ENCODE measurements around the gene C16orf86. TPM values are rescaled to one million over a fixed set of nuclear protein-coding genes. Genes with fewer than 3 reads are reported as not detected.

The C16orf86 gene
- total RNA-seq, 4 donors from 2014 or later, result 3.6 to 12.9 (median 5.0) TPM

- Histone ChIP-seq H3K27me3 (no peaks in the 10 kb centered on the region), H3K4me3 (no peak overlapping the region), H3K27ac (no peak overlapping the region), H3K36me3 (peaks cover 0 to 8% of the 10 kb centered on the region in 2 donors), H3K4me1 (no peaks in the 10 kb centered on the region), H3K9me3 (peaks cover 0 to 6% (median 0%) of the 10 kb centered on the region in 3 donors)
- ATAC-seq, result no peak
- WGBS, 2 donors (ENCODE audit: low coverage in 1 of 2), result 92 to 93% methylated on average over 5 of the region's 5 CpGs
- TF ChIP-seq POLR2AphosphoS5 (IDR thresholded peaks at IDR 0.05), result no peak
- TF ChIP-seq CTCF (IDR thresholded peaks at IDR 0.05), result no peak
- no peak for TF ChIP-seq POLR2A (IDR thresholded peaks at IDR 0.05)
- TF ChIP-seq EP300 (IDR thresholded peaks at IDR 0.05), result no peak
Measured at GRCh38 chr16:67704110-67704509, 37.5 kb downstream of the C16orf86 start.

GRCh38 chr16:67707210-67707609 is 40.6 kb downstream of the C16orf86 start:
- H3K27me3 ChIP-seq, result no peaks in the 10 kb centered on the region
- no peaks in the 10 kb centered on the region for H3K36me3 ChIP-seq
- TF ChIP-seq EP300 (IDR thresholded peaks at IDR 0.05) (no peak), POLR2A (IDR thresholded peaks at IDR 0.05) (no peak), CTCF (IDR thresholded peaks at IDR 0.05) (no peak), POLR2AphosphoS5 (IDR thresholded peaks at IDR 0.05) (no peak)
- ATAC-seq, result no peak
- no peaks in the 10 kb centered on the region for H3K9me3 ChIP-seq
- 100% methylated on average over 2 to 4 of the region's 4 CpGs for WGBS, 2 donors (ENCODE audit: low coverage in 1 of 2)
- H3K4me3 ChIP-seq, result no peak overlapping the region
- no peak overlapping the region for H3K27ac ChIP-seq
- H3K4me1 ChIP-seq, result no peaks in the 10 kb centered on the region

- Histone ChIP-seq H3K27me3 (no peaks in the 10 kb centered on the region), H3K9me3 (no peaks in the 10 kb centered on the region), H3K36me3 (no peaks in the 10 kb centered on the region), H3K4me1 (no peaks in the 10 kb centered on the region), H3K27ac (no peak overlapping the region), H3K4me3 (no peak overlapping the region)
- ATAC-seq, result no peak
- TF ChIP-seq EP300 (IDR thresholded peaks at IDR 0.05), result no peak
- TF ChIP-seq POLR2AphosphoS5 (IDR thresholded peaks at IDR 0.05), result no peak
- TF ChIP-seq POLR2A (IDR thresholded peaks at IDR 0.05), result no peak
- TF ChIP-seq CTCF (IDR thresholded peaks at IDR 0.05), result no peak
- 96 to 100% methylated on average over 4 to 5 of the region's 5 CpGs for WGBS, 2 donors (ENCODE audit: low coverage in 1 of 2)
Measured at GRCh38 chr16:67707790-67708189, 41.2 kb downstream of the C16orf86 start.

GRCh38 chr16:67708368-67708771 is 41.8 kb downstream of the C16orf86 start:
- no peaks in the 10 kb centered on the region for H3K36me3 ChIP-seq
- H3K27ac ChIP-seq, result no peak overlapping the region
- TF ChIP-seq EP300 (IDR thresholded peaks at IDR 0.05) (no peak), CTCF (IDR thresholded peaks at IDR 0.05) (no peak), POLR2AphosphoS5 (IDR thresholded peaks at IDR 0.05) (no peak), POLR2A (IDR thresholded peaks at IDR 0.05) (no peak)
- H3K4me3 ChIP-seq, result no peak overlapping the region
- no peaks in the 10 kb centered on the region for H3K4me1 ChIP-seq
- H3K9me3 ChIP-seq, result no peaks in the 10 kb centered on the region
- no peaks in the 10 kb centered on the region for H3K27me3 ChIP-seq
- ATAC-seq, result no peak
- WGBS, 2 donors (ENCODE audit: low coverage in 1 of 2), result 46 to 66% methylated on average over 2 of the region's 2 CpGs

- no peaks in the 10 kb centered on the region for H3K9me3 ChIP-seq
- no peaks in the 10 kb centered on the region for H3K36me3 ChIP-seq
- H3K27me3 ChIP-seq, result no peaks in the 10 kb centered on the region
- no peak overlapping the region for H3K4me3 ChIP-seq
- H3K4me1 ChIP-seq, result no peaks in the 10 kb centered on the region
- no peak overlapping the region for H3K27ac ChIP-seq
- TF ChIP-seq CTCF (IDR thresholded peaks at IDR 0.05), result no peak
- no peak for TF ChIP-seq POLR2AphosphoS5 (IDR thresholded peaks at IDR 0.05)
- TF ChIP-seq POLR2A (IDR thresholded peaks at IDR 0.05), result no peak
- no peak for TF ChIP-seq EP300 (IDR thresholded peaks at IDR 0.05)
- ATAC-seq, result no peak
- 88% methylated on average over 1 of the region's 1 CpG; no CpG with 5 or more reads in 1 of the 2 donors for WGBS, 2 donors (ENCODE audit: low coverage in 1 of 2)
Measured at GRCh38 chr16:67709050-67709449, 42.4 kb downstream of the C16orf86 start.

All from gastroesophageal sphincter (tissue), 4 donors.